ENCODE data around the gene MCC. TPM values are rescaled to one million over a fixed set of nuclear protein-coding genes. Genes with fewer than 3 reads are reported as not detected.

Gene MCC
- polyA plus RNA-seq, 2 of the 4 experiments (the other 2 are of a cell fraction): 0.09 to 0.10 TPM

GRCh38 chr5:113062869-113063508 is 425.3 kb downstream of the MCC start (continued):
- TF ChIP-seq REST (IDR thresholded peaks at IDR 0.05): no peak

DNA sequence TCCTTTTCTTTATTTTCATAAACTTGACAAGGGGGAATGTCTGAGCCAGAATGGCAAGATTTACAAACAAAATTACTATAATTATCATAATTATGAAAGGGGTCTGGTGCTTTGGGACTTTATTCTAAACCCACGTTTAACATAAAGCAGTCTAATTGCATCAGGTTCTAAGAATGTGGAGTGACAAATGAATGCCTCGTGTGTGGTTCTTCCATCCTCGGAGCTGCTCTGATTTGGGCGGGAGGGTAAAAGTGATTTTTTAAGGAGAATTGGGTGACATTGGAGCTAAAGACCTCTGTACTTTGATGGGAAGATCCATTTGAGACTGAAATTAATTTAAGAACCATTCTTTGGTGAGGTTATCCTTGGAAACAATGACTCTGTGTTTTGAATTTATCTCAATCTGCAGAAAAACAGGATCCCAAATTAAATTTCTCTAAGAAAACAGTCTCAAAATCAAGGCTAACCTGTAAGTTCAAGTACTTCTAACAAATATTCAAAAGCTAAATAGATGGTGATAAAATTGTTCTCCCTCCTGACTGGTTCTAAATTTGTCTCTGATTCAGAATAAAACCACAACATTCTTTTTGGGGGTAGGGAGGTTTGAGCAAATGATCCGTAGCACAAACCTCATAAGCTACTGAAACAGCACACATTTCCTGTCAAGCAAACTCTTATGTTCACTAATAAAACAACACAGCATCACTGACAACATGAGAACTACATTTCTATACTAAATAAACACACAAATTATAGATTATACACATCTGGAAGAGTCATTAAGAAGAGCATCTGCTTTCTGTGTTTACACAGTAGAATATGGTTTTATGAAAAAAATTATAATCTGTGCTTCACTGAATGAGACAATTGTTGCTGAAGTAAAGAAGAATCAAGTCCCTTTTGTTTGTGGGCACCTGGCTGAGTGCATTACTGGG is 426.1 kb downstream of the MCC start:
- H3K27ac ChIP-seq: no peak overlapping the region
- DNase-seq (ENCODE audit: low read depth in 1 of 2, low spot score in 1 of 2) (no peak), FAIRE-seq (no peak), ATAC-seq (no peak)
- no peaks in the 10 kb centered on the region for H3K9me3 ChIP-seq
- H3K4me3 ChIP-seq: no peak overlapping the region
- H3K4me2 ChIP-seq: no peak overlapping the region
- POLR2A ChIA-PET: no interaction called here
- CTCF ChIA-PET: no interaction called here
- WGBS (ENCODE audit: missing lambda C conversion rate): 54% methylated on average over 5 of the region's 5 CpGs
- no peak for TF ChIP-seq MYC (IDR thresholded peaks at IDR 0.05; ENCODE audit: borderline replicate concordance, low read length)
- no peak for TF ChIP-seq FOSL2 (IDR thresholded peaks at IDR 0.05)
- no peak for TF ChIP-seq FOSL2 (CRISPR knock-in tag; IDR thresholded peaks at IDR 0.05)
- no peak for TF ChIP-seq RNF2 (IDR thresholded peaks at IDR 0.05; ENCODE audit: borderline replicate concordance, low read depth)
- TF ChIP-seq PBX3 (IDR thresholded peaks at IDR 0.05): no peak
- no peak for TF ChIP-seq ZC3H11A (IDR thresholded peaks at IDR 0.05)
- TF ChIP-seq, protein P1, sequence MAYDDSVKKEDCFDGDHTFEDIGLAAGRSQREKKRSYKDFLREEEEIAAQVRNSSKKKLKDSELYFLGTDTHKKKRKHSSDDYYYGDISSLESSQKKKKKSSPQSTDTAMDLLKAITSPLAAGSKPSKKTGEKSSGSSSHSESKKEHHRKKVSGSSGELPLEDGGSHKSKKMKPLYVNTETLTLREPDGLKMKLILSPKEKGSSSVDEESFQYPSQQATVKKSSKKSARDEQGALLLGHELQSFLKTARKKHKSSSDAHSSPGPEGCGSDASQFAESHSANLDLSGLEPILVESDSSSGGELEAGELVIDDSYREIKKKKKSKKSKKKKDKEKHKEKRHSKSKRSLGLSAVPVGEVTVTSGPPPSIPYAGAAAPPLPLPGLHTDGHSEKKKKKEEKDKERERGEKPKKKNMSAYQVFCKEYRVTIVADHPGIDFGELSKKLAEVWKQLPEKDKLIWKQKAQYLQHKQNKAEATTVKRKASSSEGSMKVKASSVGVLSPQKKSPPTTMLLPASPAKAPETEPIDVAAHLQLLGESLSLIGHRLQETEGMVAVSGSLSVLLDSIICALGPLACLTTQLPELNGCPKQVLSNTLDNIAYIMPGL (CRISPR knock-in tag; IDR thresholded peaks at IDR 0.05; ENCODE audit: borderline replicate concordance): no peak
- H3K4me1 ChIP-seq: no peaks in the 10 kb centered on the region

GRCh38 chr5:113060408-113061025 is 427.7 kb downstream of the MCC start:
- no peak overlapping the region for H3K27ac ChIP-seq
- no peak for FAIRE-seq
- TF ChIP-seq MAFK (IDR thresholded peaks at IDR 0.05; ENCODE audit: partially characterized antibody): peak; percentile 43
- no peak for TF ChIP-seq HOXB13 (CRISPR knock-in tag; IDR thresholded peaks at IDR 0.05; ENCODE audit: low read depth)
- WGBS (ENCODE audit: missing lambda C conversion rate): 54% methylated on average over 4 of the region's 4 CpGs
- H3K4me2 ChIP-seq: no peak overlapping the region
- ATAC-seq: no peak
- no peak overlapping the region for H3K4me3 ChIP-seq
- CTCF ChIA-PET: no interaction called here
- H3K9me3 ChIP-seq: no peaks in the 10 kb centered on the region
- no peak for DNase-seq (ENCODE audit: low read depth in 1 of 2, low spot score in 1 of 2)
- no peaks in the 10 kb centered on the region for H3K4me1 ChIP-seq
- POLR2A ChIA-PET: no interaction called here

All from A549 (cell line).